K562 (cell line): ENCODE data around the gene ELMO3. TPM values are rescaled to one million over a fixed set of nuclear protein-coding genes. Genes with fewer than 3 reads are reported as not detected.

Experiments used
- CBX8 ChIP-seq: fragments of 200-600 bp; sonication (generic); IDR thresholded peaks from 2 replicates; pipeline ENCODE4 v1.6.1; 2012; ENCODE audit warnings: borderline replicate concordance, mixed run types, low read depth, mild to moderate bottlenecking, moderate library complexity, mixed read lengths, low read length, control low read depth, inconsistent platforms; ENCODE audit not compliant: poor library complexity, severe bottlenecking; ENCODE audit errors: extremely low read depth
- PTBP1 ChIP-seq: fragments of 200-400 bp; formaldehyde crosslinking; IDR thresholded peaks from 2 replicates; pipeline ENCODE4 v1.6.1; 2017; ENCODE audit warnings: low read depth, low read length
- RCOR1 ChIP-seq, 2 experiments: IDR thresholded peaks; 2 replicates each; pipeline ENCODE4 v1.6.1; 2012; ENCODE audit warnings: low read depth in 2 of 2, low read length in 2 of 2, borderline replicate concordance in 1 of 2, improper control_type of control experiment in 1 of 2
- SIX5 ChIP-seq, 2 experiments: IDR thresholded peaks; 2 replicates each; pipeline ENCODE4 v1.6.1; 2011; ENCODE audit warnings: low read length in 2 of 2, borderline replicate concordance in 1 of 2, low read depth in 1 of 2, mild to moderate bottlenecking in 1 of 2, moderate library complexity in 1 of 2; ENCODE audit not compliant: insufficient read depth in 1 of 2
- SMAD1 ChIP-seq: fragments of 150-350 bp; IDR thresholded peaks from 2 replicates; pipeline ENCODE4 v1.6.1; 2014; ENCODE audit warnings: low read length, low read depth; ENCODE audit not compliant: partially characterized antibody
- TCF7L2 ChIP-seq: fragments of 150-350 bp; IDR thresholded peaks from 2 replicates; pipeline ENCODE4 v1.6.1; 2016; ENCODE audit warnings: low read depth, mild to moderate bottlenecking, low read length, moderate library complexity
- ZNF766 ChIP-seq: fragments of 200-800 bp; sonication (Bioruptor generic); conservative IDR thresholded peaks from 2 replicates; pipeline ENCODE4 v1.6.1; 2016; ENCODE audit warnings: missing genetic modification characterization, missing compliant biosample characterization
- polyA plus RNA-seq, 8 experiments: library from polyadenylated mRNA; depleted of rRNA in 4 of 8; stranded (reverse) in 5 of 8; unstranded in 3 of 8; fragments of >200 nt; fragmentation: Nextera tagmentation in 2 of 8; fragmentation: Illumina TruSeq in 1 of 8; extraction: Ambion mirVana in 2 of 8; extraction: Trizol in 1 of 8; gene quantifications; 2 replicates each; pipeline versions ENCODE4 v1.2.1 to v1.2.3, GENCODE V29; 2011 to 2014; ENCODE audit warnings: inconsistent platforms in 1 of 8, missing spikeins in 1 of 8
- total RNA-seq, 7 experiments: library from RNA; depleted of rRNA in 6 of 7; stranded (reverse); fragments of >200 nt in 6 of 7; fragmentation: Illumina TruSeq in 2 of 7; extraction: Trizol in 2 of 7; gene quantifications; 2 replicates each; pipeline versions ENCODE4 v1.2.1 to v1.2.3, GENCODE V29; 2011 to 2021; ENCODE audit warnings: low replicate concordance in 1 of 7
- TF ChIP-seq, protein P1 (sequence below): fragments of 250-450 bp; sonication (Bioruptor Pico); IDR thresholded peaks from 2 replicates; pipeline ENCODE4 v1.8.0; 2022; ENCODE audit warnings: inconsistent platforms, mild to moderate bottlenecking, moderate library complexity, borderline replicate concordance
- TF ChIP-seq, protein P2 (sequence below): sonication (generic); formaldehyde crosslinking; IDR thresholded peaks from 2 replicates; pipeline ENCODE4 v1.8.1; 2023; ENCODE audit warnings: missing genetic modification reagents, mild to moderate bottlenecking, borderline replicate concordance
- TF ChIP-seq, protein P3 (sequence below): sonication (generic); formaldehyde crosslinking; IDR thresholded peaks from 2 replicates; pipeline ENCODE4 v1.8.1; 2023; ENCODE audit warnings: mild to moderate bottlenecking, missing genetic modification reagents
- TF ChIP-seq, protein P4 (sequence below): sonication (generic); formaldehyde crosslinking; IDR thresholded peaks from 2 replicates; pipeline ENCODE4 v1.8.0; 2022; ENCODE audit warnings: mild to moderate bottlenecking, missing genetic modification reagents
- TF ChIP-seq, protein P5 (sequence below): fragments of 250-450 bp; sonication (Bioruptor Pico); IDR thresholded peaks from 2 replicates; pipeline ENCODE4 v1.8.0; 2021; ENCODE audit warnings: borderline replicate concordance, mild to moderate bottlenecking, moderate library complexity; ENCODE audit not compliant: poor library complexity, severe bottlenecking
- TF ChIP-seq, protein P6 (sequence below), 2 experiments: fragments of 450-650 bp in 1 of 2; sonication (generic) in 1 of 2; formaldehyde crosslinking in 1 of 2; IDR thresholded peaks in 1 of 2; conservative IDR thresholded peaks in 1 of 2; 2 replicates each; pipeline versions ENCODE4 v1.6.1 to v1.8.1; 2016 to 2023; ENCODE audit warnings: mild to moderate bottlenecking in 2 of 2, moderate library complexity in 2 of 2, inconsistent platforms in 1 of 2, missing genetic modification reagents in 1 of 2

Gene ELMO3
- total and polyA plus RNA-seq, 9 of the 15 experiments (the other 6 are each of a cell fraction or from before 2014, with no cell fraction given): 0.04 to 5.1 (median 1.5) TPM

DNA sequence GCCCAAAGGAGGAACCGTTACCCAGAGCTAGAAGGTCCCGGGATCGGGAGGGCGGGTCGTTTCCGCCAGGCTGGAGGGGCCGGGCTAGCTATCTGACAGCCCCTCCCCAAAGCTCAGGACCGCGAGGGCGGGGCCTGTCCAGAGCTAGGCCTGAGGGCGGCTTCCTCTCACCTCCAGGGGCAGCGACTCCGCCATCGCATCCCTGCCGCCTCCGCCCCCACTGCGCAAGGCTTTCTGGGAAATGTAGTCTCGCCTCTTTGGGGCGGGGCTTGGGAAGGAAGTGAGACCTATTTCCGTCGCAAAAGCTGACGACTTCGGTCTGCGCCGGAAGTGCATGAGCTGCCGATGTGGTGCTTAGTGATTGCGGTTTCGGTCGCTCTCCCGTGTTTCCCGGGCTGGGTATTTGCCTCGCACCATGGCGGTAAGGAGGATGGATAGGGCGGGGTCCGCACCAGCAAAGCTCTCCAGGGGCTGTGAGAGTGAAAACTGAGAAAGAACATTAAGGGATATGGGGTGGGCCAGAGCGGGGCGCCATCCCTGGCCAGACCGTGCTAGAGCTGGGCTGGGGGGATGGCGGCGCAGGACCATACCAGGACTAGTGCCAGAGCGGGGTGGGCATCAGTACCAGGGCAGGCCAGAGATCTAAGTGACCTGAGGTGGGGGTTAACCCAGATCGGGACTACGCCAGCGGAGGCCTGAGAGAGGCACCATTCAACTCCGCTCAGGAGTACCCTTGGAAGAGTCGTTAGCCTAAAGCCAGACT lies 28.1 kb downstream of the ELMO3 start, which contains the start of gene TMEM208 (continued):
- TF ChIP-seq, protein P1, sequence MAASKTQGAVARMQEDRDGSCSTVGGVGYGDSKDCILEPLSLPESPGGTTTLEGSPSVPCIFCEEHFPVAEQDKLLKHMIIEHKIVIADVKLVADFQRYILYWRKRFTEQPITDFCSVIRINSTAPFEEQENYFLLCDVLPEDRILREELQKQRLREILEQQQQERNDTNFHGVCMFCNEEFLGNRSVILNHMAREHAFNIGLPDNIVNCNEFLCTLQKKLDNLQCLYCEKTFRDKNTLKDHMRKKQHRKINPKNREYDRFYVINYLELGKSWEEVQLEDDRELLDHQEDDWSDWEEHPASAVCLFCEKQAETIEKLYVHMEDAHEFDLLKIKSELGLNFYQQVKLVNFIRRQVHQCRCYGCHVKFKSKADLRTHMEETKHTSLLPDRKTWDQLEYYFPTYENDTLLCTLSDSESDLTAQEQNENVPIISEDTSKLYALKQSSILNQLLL (CRISPR knock-in tag): no peak
- TF ChIP-seq, protein P2, sequence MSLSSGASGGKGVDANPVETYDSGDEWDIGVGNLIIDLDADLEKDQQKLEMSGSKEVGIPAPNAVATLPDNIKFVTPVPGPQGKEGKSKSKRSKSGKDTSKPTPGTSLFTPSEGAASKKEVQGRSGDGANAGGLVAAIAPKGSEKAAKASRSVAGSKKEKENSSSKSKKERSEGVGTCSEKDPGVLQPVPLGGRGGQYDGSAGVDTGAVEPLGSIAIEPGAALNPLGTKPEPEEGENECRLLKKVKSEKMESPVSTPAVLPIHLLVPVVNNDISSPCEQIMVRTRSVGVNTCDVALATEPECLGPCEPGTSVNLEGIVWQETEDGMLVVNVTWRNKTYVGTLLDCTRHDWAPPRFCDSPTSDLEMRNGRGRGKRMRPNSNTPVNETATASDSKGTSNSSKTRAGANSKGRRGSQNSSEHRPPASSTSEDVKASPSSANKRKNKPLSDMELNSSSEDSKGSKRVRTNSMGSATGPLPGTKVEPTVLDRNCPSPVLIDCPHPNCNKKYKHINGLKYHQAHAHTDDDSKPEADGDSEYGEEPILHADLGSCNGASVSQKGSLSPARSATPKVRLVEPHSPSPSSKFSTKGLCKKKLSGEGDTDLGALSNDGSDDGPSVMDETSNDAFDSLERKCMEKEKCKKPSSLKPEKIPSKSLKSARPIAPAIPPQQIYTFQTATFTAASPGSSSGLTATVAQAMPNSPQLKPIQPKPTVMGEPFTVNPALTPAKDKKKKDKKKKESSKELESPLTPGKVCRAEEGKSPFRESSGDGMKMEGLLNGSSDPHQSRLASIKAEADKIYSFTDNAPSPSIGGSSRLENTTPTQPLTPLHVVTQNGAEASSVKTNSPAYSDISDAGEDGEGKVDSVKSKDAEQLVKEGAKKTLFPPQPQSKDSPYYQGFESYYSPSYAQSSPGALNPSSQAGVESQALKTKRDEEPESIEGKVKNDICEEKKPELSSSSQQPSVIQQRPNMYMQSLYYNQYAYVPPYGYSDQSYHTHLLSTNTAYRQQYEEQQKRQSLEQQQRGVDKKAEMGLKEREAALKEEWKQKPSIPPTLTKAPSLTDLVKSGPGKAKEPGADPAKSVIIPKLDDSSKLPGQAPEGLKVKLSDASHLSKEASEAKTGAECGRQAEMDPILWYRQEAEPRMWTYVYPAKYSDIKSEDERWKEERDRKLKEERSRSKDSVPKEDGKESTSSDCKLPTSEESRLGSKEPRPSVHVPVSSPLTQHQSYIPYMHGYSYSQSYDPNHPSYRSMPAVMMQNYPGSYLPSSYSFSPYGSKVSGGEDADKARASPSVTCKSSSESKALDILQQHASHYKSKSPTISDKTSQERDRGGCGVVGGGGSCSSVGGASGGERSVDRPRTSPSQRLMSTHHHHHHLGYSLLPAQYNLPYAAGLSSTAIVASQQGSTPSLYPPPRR (CRISPR knock-in tag): no peak
- TF ChIP-seq, protein P3, sequence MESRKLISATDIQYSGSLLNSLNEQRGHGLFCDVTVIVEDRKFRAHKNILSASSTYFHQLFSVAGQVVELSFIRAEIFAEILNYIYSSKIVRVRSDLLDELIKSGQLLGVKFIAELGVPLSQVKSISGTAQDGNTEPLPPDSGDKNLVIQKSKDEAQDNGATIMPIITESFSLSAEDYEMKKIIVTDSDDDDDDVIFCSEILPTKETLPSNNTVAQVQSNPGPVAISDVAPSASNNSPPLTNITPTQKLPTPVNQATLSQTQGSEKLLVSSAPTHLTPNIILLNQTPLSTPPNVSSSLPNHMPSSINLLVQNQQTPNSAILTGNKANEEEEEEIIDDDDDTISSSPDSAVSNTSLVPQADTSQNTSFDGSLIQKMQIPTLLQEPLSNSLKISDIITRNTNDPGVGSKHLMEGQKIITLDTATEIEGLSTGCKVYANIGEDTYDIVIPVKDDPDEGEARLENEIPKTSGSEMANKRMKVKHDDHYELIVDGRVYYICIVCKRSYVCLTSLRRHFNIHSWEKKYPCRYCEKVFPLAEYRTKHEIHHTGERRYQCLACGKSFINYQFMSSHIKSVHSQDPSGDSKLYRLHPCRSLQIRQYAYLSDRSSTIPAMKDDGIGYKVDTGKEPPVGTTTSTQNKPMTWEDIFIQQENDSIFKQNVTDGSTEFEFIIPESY (CRISPR knock-in tag): peak; percentile 40; the same call in 1 of the 2 replicates
- TF ChIP-seq SIX5 (IDR thresholded peaks at IDR 0.05; ENCODE audit: borderline replicate concordance in 1 of 2, insufficient read depth in 1 of 2, low read depth in 1 of 2, low read length in 2 of 2) (peak; percentile 92 to 93), PTBP1 (no peak), CBX8 (no peak), RCOR1 (IDR thresholded peaks at IDR 0.05; ENCODE audit: borderline replicate concordance in 1 of 2, low read depth in 2 of 2, low read length in 2 of 2) (0 out of 4 replicates have a peak, but pooled peaks of 1 of the 2 experiments have one; percentile 51), ZNF766 (CRISPR knock-in tag) (peak; percentile 82), TCF7L2 (no peak), SMAD1 (peak; percentile 38)
- TF ChIP-seq, protein P4, sequence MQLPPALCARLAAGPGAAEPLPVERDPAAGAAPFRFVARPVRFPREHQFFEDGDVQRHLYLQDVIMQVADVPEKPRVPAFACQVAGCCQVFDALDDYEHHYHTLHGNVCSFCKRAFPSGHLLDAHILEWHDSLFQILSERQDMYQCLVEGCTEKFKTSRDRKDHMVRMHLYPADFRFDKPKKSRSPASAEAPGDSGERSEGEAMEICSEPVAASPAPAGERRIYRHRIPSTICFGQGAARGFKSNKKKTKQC (CRISPR knock-in tag): no peak
- TF ChIP-seq, protein P5, sequence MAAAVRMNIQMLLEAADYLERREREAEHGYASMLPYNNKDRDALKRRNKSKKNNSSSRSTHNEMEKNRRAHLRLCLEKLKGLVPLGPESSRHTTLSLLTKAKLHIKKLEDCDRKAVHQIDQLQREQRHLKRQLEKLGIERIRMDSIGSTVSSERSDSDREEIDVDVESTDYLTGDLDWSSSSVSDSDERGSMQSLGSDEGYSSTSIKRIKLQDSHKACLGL (CRISPR knock-in tag): peak; percentile 73
- TF ChIP-seq, protein P6, sequence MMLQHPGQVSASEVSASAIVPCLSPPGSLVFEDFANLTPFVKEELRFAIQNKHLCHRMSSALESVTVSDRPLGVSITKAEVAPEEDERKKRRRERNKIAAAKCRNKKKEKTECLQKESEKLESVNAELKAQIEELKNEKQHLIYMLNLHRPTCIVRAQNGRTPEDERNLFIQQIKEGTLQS (IDR thresholded peaks at IDR 0.05): no peak
- TF ChIP-seq, protein P6 (CRISPR knock-in tag; conservative IDR thresholded peaks at IDR 0.05): 0 out of 2 replicates have a peak, but pooled peaks have one; percentile 3
